Loucy (cell line): Measurements from ENCODE around the gene TLCD3B.

Experiments used
- CTCF ChIP-seq: fragments of 200-600 bp; sonication (generic); conservative IDR thresholded peaks from 2 replicates; pipeline ENCODE4 v1.5.1; 2014; ENCODE audit warnings: mild to moderate bottlenecking, antibody characterized with exemption, low read length
- EZH2phosphoT487 ChIP-seq: fragments of 200-600 bp; IDR thresholded peaks from 2 replicates; pipeline ENCODE4 v1.6.1; 2018; ENCODE audit warnings: antibody characterized with exemption, mild to moderate bottlenecking, moderate library complexity, borderline replicate concordance

GRCh38 chr16:30006659-30007377 lies 24.3 kb downstream of the TLCD3B start:
- TF ChIP-seq CTCF (no peak), EZH2phosphoT487 (no peak)
